Measurements from ENCODE around the gene ZFYVE16. TPM values are rescaled to one million over a fixed set of nuclear protein-coding genes. Genes with fewer than 3 reads are reported as not detected.

Gene ZFYVE16
- total RNA-seq, 1 donor from 2014 or later = 113 TPM

DNA sequence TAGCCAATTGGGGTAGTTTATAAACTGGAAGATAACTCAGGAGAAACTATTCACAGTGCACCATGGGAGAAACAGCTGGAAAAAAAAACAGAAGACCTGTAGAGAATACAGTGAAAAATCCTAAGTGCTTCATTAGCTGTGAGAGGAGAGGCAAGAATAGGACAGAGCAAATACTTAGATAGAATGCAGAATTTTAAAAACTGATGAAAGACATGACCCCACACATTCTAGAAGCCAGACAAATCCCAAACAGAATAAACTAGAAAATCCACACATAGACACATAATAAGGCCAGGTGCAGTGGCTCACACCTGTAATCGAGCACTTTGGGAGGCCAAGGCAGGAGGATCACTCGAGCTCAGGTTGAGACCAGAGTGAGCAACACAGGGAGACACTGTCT lies 72.5 kb downstream of the ZFYVE16 start:
- Histone ChIP-seq H3K9ac (no peak overlapping the region), H3K4me3 (no peak overlapping the region), H3K36me3 (peaks cover 15% of the 10 kb centered on the region), H3F3A (ENCODE audit: low read depth) (peaks cover 17% of the 10 kb centered on the region), H3K4me1 (no peaks in the 10 kb centered on the region), H3K27me3 (no peaks in the 10 kb centered on the region), H3K9me3 (ENCODE audit: low read depth) (peaks cover 8% of the 10 kb centered on the region), H3K4me2 (no peak overlapping the region), H2AFZ (replicated peaks) (no peak overlapping the region), H4K20me1 (ENCODE audit: low read depth) (no peaks in the 10 kb centered on the region), H3K27ac (no peak overlapping the region), H3K79me2 (ENCODE audit: low read depth) (no peaks in the 10 kb centered on the region)
- no peak for TF ChIP-seq EZH2 (IDR thresholded peaks at IDR 0.05)
- TF ChIP-seq, protein P1, sequence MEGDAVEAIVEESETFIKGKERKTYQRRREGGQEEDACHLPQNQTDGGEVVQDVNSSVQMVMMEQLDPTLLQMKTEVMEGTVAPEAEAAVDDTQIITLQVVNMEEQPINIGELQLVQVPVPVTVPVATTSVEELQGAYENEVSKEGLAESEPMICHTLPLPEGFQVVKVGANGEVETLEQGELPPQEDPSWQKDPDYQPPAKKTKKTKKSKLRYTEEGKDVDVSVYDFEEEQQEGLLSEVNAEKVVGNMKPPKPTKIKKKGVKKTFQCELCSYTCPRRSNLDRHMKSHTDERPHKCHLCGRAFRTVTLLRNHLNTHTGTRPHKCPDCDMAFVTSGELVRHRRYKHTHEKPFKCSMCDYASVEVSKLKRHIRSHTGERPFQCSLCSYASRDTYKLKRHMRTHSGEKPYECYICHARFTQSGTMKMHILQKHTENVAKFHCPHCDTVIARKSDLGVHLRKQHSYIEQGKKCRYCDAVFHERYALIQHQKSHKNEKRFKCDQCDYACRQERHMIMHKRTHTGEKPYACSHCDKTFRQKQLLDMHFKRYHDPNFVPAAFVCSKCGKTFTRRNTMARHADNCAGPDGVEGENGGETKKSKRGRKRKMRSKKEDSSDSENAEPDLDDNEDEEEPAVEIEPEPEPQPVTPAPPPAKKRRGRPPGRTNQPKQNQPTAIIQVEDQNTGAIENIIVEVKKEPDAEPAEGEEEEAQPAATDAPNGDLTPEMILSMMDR (IDR thresholded peaks at IDR 0.05) = no peak
- TF ChIP-seq EZH2phosphoT487 (IDR thresholded peaks at IDR 0.05) = no peak
- H3K36me3 Mint-ChIP-seq = peaks cover 61% of the 10 kb centered on the region
- H3K27ac Mint-ChIP-seq = no peak overlapping the region
- peaks cover 26% of the 10 kb centered on the region for H3K9me3 Mint-ChIP-seq
- no peaks in the 10 kb centered on the region for H3K4me1 Mint-ChIP-seq
- no peak for DNase-seq (ENCODE audit: low spot score)
- no peaks in the 10 kb centered on the region for H3K27me3 Mint-ChIP-seq (ENCODE audit: insufficient read depth, low read depth)
- H3K4me3 Mint-ChIP-seq = no peak overlapping the region

DNA sequence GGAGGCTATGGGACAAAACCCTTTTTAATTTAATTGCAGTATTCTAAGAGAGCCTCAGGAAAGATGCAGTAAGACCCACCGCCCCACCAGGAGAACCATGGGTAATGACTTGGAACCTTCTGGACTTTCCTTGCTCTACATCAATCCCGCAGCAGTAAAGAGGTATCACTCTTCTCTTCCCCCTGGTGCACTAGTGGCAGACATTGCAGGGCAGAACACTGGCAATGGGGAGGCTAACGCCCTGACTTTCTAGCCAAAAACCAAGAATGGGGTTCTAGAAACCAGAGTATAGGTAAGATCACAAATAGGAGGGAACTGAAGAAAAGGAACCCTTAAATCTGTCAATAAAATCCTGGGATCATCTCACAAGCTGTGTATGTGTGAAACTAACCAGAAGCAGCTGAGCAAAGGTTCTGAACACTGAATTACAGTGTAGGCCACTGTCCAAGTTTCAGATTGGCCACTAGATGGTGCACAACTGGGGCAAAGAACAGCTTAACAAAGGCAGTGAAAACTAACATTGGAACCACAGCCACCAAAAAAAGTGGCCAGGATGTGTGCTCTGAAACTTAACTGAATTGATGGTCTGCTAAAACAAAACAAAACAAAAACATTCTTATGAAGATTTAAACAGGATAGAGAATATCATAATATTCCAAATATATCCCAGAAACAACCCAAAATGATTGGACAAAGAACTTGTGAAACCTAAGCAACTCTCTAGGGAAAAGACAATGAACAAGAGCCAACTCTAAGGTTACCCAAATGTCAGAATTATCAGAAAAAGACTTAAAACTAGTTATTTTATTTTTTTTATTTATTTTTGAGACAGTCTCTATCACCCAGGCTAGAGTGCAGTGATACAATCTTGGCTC lies 73.4 kb downstream of the ZFYVE16 start:
- Histone ChIP-seq H3K4me1 (no peaks in the 10 kb centered on the region), H3K4me3 (no peak overlapping the region), H3K9ac (no peak overlapping the region), H2AFZ (replicated peaks) (no peak overlapping the region), H3K9me3 (ENCODE audit: low read depth) (peaks cover 8% of the 10 kb centered on the region), H3F3A (ENCODE audit: low read depth) (peaks cover 16% of the 10 kb centered on the region), H4K20me1 (ENCODE audit: low read depth) (no peaks in the 10 kb centered on the region), H3K36me3 (peaks cover 15% of the 10 kb centered on the region), H3K27me3 (no peaks in the 10 kb centered on the region), H3K79me2 (ENCODE audit: low read depth) (no peaks in the 10 kb centered on the region), H3K27ac (no peak overlapping the region), H3K4me2 (no peak overlapping the region)
- no peak overlapping the region for H3K4me3 Mint-ChIP-seq
- H3K9me3 Mint-ChIP-seq = peaks cover 26% of the 10 kb centered on the region
- no peaks in the 10 kb centered on the region for H3K27me3 Mint-ChIP-seq (ENCODE audit: insufficient read depth, low read depth)
- peaks cover 58% of the 10 kb centered on the region for H3K36me3 Mint-ChIP-seq
- peak overlapping the region; percentile 44 for H3K27ac Mint-ChIP-seq
- TF ChIP-seq EZH2phosphoT487 (IDR thresholded peaks at IDR 0.05) = no peak
- TF ChIP-seq, protein P1 (IDR thresholded peaks at IDR 0.05) = peak; percentile 69
- peak; percentile 57 for DNase-seq (ENCODE audit: low spot score)
- no peaks in the 10 kb centered on the region for H3K4me1 Mint-ChIP-seq

DNA sequence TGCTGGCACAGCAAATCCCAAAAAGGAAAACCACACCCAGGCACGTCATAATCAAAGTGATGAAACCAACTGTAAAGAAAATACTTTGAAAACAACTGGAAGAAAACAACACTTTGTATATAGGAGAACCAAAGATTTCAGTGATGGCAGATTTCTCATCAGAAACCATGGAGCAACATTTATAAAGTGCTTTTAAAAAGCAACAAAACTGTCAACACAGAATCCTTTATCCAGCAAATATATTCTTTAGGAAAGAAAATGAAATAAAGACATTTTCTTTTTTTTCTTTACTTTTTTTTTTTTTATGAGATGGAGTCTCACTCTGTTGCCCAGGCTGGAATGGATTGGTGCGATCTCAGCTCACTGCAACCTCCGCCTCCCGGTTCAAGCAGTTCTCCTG lies 74.7 kb downstream of the ZFYVE16 start:
- H3K27me3 Mint-ChIP-seq (ENCODE audit: insufficient read depth, low read depth) = no peaks in the 10 kb centered on the region
- Histone ChIP-seq H3K4me2 (no peak overlapping the region), H3F3A (ENCODE audit: low read depth) (peaks cover 20% of the 10 kb centered on the region), H3K27ac (no peak overlapping the region), H3K9ac (no peak overlapping the region), H3K36me3 (peaks cover 6% of the 10 kb centered on the region), H2AFZ (replicated peaks) (no peak overlapping the region), H3K79me2 (ENCODE audit: low read depth) (no peaks in the 10 kb centered on the region), H3K4me3 (no peak overlapping the region), H3K9me3 (ENCODE audit: low read depth) (peaks cover 8% of the 10 kb centered on the region), H3K27me3 (no peaks in the 10 kb centered on the region), H4K20me1 (ENCODE audit: low read depth) (no peaks in the 10 kb centered on the region), H3K4me1 (no peaks in the 10 kb centered on the region)
- peaks cover 8% of the 10 kb centered on the region for H3K4me1 Mint-ChIP-seq
- peaks cover 26% of the 10 kb centered on the region for H3K9me3 Mint-ChIP-seq
- no peak overlapping the region for H3K27ac Mint-ChIP-seq
- H3K4me3 Mint-ChIP-seq = no peak overlapping the region
- no peak for DNase-seq (ENCODE audit: low spot score)
- peaks cover 56% of the 10 kb centered on the region for H3K36me3 Mint-ChIP-seq
- TF ChIP-seq EZH2 (IDR thresholded peaks at IDR 0.05) = no peak
- TF ChIP-seq, protein P1 (IDR thresholded peaks at IDR 0.05) = no peak
- TF ChIP-seq EZH2phosphoT487 (IDR thresholded peaks at IDR 0.05) = no peak

All from neural progenitor cell (in vitro differentiated cells).